Ovary (tissue), 9 donors: ENCODE results near the gene SPSB3. TPM values are rescaled to one million over a fixed set of nuclear protein-coding genes. Genes with fewer than 3 reads are reported as not detected.
A peak's percentile ranks its signal among the peaks of the same experiment; 100 is the strongest.

Source experiments
- DNase-seq, 5 donors: peaks; one replicate each; pipeline ENCODE4 v3.0.0-alpha.2; 2019 to 2020
- H3K27ac ChIP-seq, 2 donors: fragments of 200-600 bp; one replicate each; pipeline versions ENCODE4 v1.5.1 to v1.8.0; 2019 to 2022
- H3K27me3 ChIP-seq: fragments of 200-600 bp; one replicate; pipeline ENCODE4 v1.8.0; 2022
- H3K36me3 ChIP-seq: fragments of 200-600 bp; sonication (generic); one replicate; pipeline ENCODE4 v1.5.1; 2019
- H3K4me1 ChIP-seq: one replicate; pipeline ENCODE4 v1.8.1; 2013; ENCODE audit warnings: mild to moderate bottlenecking, moderate library complexity; ENCODE audit not compliant: insufficient read depth
- H3K4me3 ChIP-seq: fragments of 200-600 bp; sonication (generic); one replicate; pipeline ENCODE4 v1.5.1; 2017
- H3K9me3 ChIP-seq, 2 donors: fragments of 200-600 bp in 1 of 2; sonication (generic) in 1 of 2; one replicate each; pipeline versions ENCODE4 v1.5.1 to v1.8.1; 2013 to 2019; ENCODE audit warnings: mild to moderate bottlenecking in 1 of 2, moderate library complexity in 1 of 2
- CTCF ChIP-seq, 3 donors: fragments of 450-650 bp in 2 of 3; fragments of 200-600 bp in 1 of 3; IDR thresholded peaks; one replicate each; pipeline versions ENCODE4 v1.5.1 to v1.8.0; 2016 to 2022; ENCODE audit warnings: antibody characterized with exemption in 3 of 3, mild to moderate bottlenecking in 1 of 3
- EP300 ChIP-seq: sonication (generic); formaldehyde crosslinking; IDR thresholded peaks from one replicate; pipeline ENCODE4 v1.6.1; 2017; ENCODE audit warnings: antibody characterized with exemption
- POLR2A ChIP-seq: fragments of 450-650 bp; IDR thresholded peaks from one replicate; pipeline ENCODE4 v1.6.1; 2017; ENCODE audit warnings: antibody characterized with exemption, mild to moderate bottlenecking, moderate library complexity
- WGBS, 3 donors: extraction: QIAGEN DNeasy Blood & Tissue Kit in 1 of 3; methylation state at CpG; one replicate each; pipeline versions ENCODE4 v1.1.5 to v1.1.7; 2013 to 2017; 5-methylcytosine and 5-hydroxymethylcytosine counted together
- intact Hi-C, 4 donors: fragments of 100-400 bp; cut with DNase I; formaldehyde crosslinking; loops; one replicate each; pipeline versions ENCODE4 v1.11.0 to v1.15.1; 2022 to 2023
- polyA plus RNA-seq, 2 donors: library from polyadenylated mRNA; stranded (reverse); fragments of 200-250 nt in 1 of 2; fragments of 350-450 nt in 1 of 2; fragmentation: Illumina TruSeq in 1 of 2; extraction: RNeasy Lipid Tissue Mini Kit (QIAGEN cat#74804) in 1 of 2; gene quantifications; one replicate each; pipeline ENCODE4 v1.2.3, GENCODE V29; 2013 to 2014
- total RNA-seq, 7 donors: library from RNA; depleted of rRNA in 2 of 7; stranded (reverse); fragments of >200 nt in 2 of 7; fragmentation: NEBNext Ultra II Directional in 3 of 7; extraction: Animal tissue kit (Norgen Biotek cat#: 25700) in 3 of 7; gene quantifications; one replicate each; pipeline versions ENCODE4 v1.1.0 to v1.2.4, GENCODE V29; 2016 to 2023
- donor health status: DM: no; HTN: no; CAD: no; lungs with moderate emphysema.
- donor health status: DM: no; HTN: no; CAD: no.
- donor health status: Bipolar disorder and iron deficiency.
- donor health status: DM: yes; HTN: yes; CAD: no.
- donor health status: DM: no; HTN: no; CAD: no.
- donor health status: DM: yes; HTN: yes; CAD: no.

SPSB3 gene
- total and polyA plus RNA-seq, 9 donors: 2.4 to 138 (median 57.6) TPM

- Histone ChIP-seq H3K27me3 (no peaks in the 10 kb centered on the region), H3K4me1 (peaks cover 7% of the 10 kb centered on the region), H3K27ac (no peak overlapping the region), H3K36me3 (no peaks in the 10 kb centered on the region), H3K9me3 (no peaks in the 10 kb centered on the region), H3K4me3 (no peak overlapping the region)
- WGBS, 3 donors: 67 to 78% (median 77%) methylated on average over 11 of the region's 11 CpGs
- DNase-seq: no peak
- intact Hi-C loops: no loop called here
- TF ChIP-seq EP300: no peak
- TF ChIP-seq CTCF (IDR thresholded peaks at IDR 0.05): no peak
- no peak for TF ChIP-seq POLR2A
These were observed 46.5 kb upstream of the SPSB3 start for GRCh38 chr16:1828645-1829410.

GRCh38 chr16:1826691-1827573 is 44.6 kb upstream of the SPSB3 start, which contains the start of the genes FAHD1 and HAGH:
Gene FAHD1 (plus strand): TSS chr16:1827206. CDS start chr16:1827239, 33 bp downstream.
Gene HAGH (minus strand): TSS chr16:1826825. CDS start chr16:1826787, 38 bp downstream.
- peak within 1 kb of the TSS in 1 of 2 donors; percentile 56 for H3K27ac ChIP-seq

GRCh38 chr16:1825864-1826690 is 43.7 kb upstream of the SPSB3 start:
- 1 to 6% (median 5%) methylated on average over 21 to 96 of the region's 96 CpGs for WGBS, 3 donors
- Histone ChIP-seq H3K27me3 (no peaks in the 10 kb centered on the region), H3K4me1 (peaks cover 7% of the 10 kb centered on the region), H3K27ac (peak overlapping the region in 1 of 2 donors; percentile 48), H3K36me3 (no peaks in the 10 kb centered on the region), H3K4me3 (peak overlapping the region; percentile 88), H3K9me3 (no peaks in the 10 kb centered on the region)
- TF ChIP-seq CTCF (IDR thresholded peaks at IDR 0.05) (peak in 1 of 3 donors; percentile 19), EP300 (no peak), POLR2A (no peak)
- intact Hi-C loops: no loop called here
- peak in 1 of 5 donors; percentile 38 for DNase-seq

More at GRCh38 chr16:1826691-1827573, 44.6 kb upstream of the SPSB3 start, which contains the start of the genes FAHD1 and HAGH:
- no peaks in the 10 kb centered on the region for H3K36me3 ChIP-seq
- TF ChIP-seq EP300 (no peak), POLR2A (peak; percentile 43), CTCF (IDR thresholded peaks at IDR 0.05) (peak in 2 of 3 donors; percentile 17 to 19)
- H3K4me3 ChIP-seq: peak within 1 kb of the TSS; percentile 88
- WGBS, 3 donors: 0% methylated on average over 56 to 104 of the region's 104 CpGs
- intact Hi-C loops: no loop called here
- peak; percentile 90 to 96 (median 92) for DNase-seq
- no peaks in the 10 kb centered on the region for H3K27me3 ChIP-seq
- H3K4me1 ChIP-seq: peaks cover 7% of the 10 kb centered on the region
- no peaks in the 10 kb centered on the region for H3K9me3 ChIP-seq
